Osteocyte (in vitro differentiated cells): ENCODE data around the gene DDX49. TPM values are rescaled to one million over a fixed set of nuclear protein-coding genes. Genes with fewer than 3 reads are reported as not detected.
"Not testable (repeated sequence)": the region's sequence is repeated elsewhere in the genome, so short reads cannot be mapped to it uniquely, and the experiment has no call there.

Source experiments
- DNase-seq: peaks from one replicate; pipeline ENCODE4 v3.0.0; 2021; ENCODE audit warnings: mixed read lengths; ENCODE audit not compliant: unreplicated experiment; ENCODE audit errors: extremely low spot score
- H3K27ac Mint-ChIP-seq: one replicate; pipeline ENCODE4 v1.8.0; 2021; ENCODE audit warnings: mild to moderate bottlenecking, mixed read lengths; ENCODE audit not compliant: unreplicated experiment
- H3K27me3 Mint-ChIP-seq: one replicate; pipeline ENCODE4 v1.8.0; 2021; ENCODE audit warnings: mixed read lengths; ENCODE audit not compliant: unreplicated experiment
- H3K36me3 Mint-ChIP-seq: one replicate; pipeline ENCODE4 v1.8.0; 2021; ENCODE audit warnings: mixed read lengths; ENCODE audit not compliant: unreplicated experiment
- H3K4me1 Mint-ChIP-seq: one replicate; pipeline ENCODE4 v1.8.0; 2021; ENCODE audit warnings: mixed read lengths; ENCODE audit not compliant: unreplicated experiment
- H3K4me3 Mint-ChIP-seq: one replicate; pipeline ENCODE4 v1.8.0; 2021; ENCODE audit warnings: mild to moderate bottlenecking, moderate library complexity, mixed read lengths; ENCODE audit not compliant: unreplicated experiment
- H3K9me3 Mint-ChIP-seq: one replicate; pipeline ENCODE4 v1.8.0; 2021; ENCODE audit warnings: mixed read lengths; ENCODE audit not compliant: unreplicated experiment
- CTCF ChIP-seq: fragments of 200-600 bp; sonication (generic); IDR thresholded peaks from 2 replicates; pipeline ENCODE4 v1.5.0; 2021; ENCODE audit warnings: antibody characterized with exemption, mild to moderate bottlenecking, moderate library complexity
- total RNA-seq: library from RNA; stranded (reverse); gene quantifications from 2 replicates; pipeline ENCODE4 v1.2.1, GENCODE V29; 2021

DDX49 gene
- total RNA-seq, 1 donor from 2014 or later = 59.7 TPM

DNA sequence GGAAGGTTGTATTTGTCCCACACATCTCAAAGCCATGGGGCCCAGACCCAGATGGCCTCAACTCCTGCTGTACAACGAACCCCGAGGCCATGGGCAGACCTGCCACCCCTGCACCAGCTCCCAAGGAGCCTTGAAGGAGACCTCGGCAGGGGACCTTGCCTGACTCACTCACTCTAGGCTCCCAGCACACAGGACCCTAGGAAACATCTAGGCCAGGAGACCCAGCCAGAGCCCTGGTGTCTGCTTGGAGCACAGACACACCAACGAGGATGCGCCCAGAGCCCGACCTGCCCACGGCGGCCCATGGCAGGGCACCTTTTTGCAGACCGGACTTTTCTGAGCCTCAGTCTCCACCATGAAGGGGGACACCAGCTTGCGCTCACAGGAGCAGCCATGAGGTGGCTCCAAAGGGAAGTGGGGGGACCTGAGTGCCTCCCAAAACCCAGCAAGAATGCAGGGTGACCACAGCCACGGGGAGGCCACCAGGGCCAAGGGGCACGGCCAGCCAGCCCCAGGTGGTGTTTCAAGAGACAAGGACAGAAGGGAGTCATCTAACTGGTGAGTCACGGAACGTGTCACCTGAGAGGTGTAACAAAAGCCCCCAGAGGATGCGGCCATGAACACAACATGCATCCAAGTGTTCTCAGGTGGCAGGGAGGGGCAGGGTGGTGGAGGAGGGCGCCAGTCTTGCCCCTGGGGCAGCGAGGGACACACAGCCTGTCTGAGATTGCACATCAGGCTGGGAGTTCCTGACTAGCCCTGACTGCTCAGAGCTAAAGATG is 18.6 kb upstream of the DDX49 start:
- Mint-ChIP-seq H3K9me3 (no peaks in the 10 kb centered on the region), H3K27me3 (no peaks in the 10 kb centered on the region), H3K27ac (no peak overlapping the region), H3K4me3 (no peak overlapping the region), H3K4me1 (peaks cover 3% of the 10 kb centered on the region), H3K36me3 (peaks cover 5% of the 10 kb centered on the region)
- no peak for DNase-seq
- no peak for TF ChIP-seq CTCF

GRCh38 chr19:18901491-18901890 is 18.0 kb upstream of the DDX49 start:
- Mint-ChIP-seq H3K9me3 (no peaks in the 10 kb centered on the region), H3K36me3 (peaks cover 5% of the 10 kb centered on the region), H3K4me3 (no peak overlapping the region)

DNA sequence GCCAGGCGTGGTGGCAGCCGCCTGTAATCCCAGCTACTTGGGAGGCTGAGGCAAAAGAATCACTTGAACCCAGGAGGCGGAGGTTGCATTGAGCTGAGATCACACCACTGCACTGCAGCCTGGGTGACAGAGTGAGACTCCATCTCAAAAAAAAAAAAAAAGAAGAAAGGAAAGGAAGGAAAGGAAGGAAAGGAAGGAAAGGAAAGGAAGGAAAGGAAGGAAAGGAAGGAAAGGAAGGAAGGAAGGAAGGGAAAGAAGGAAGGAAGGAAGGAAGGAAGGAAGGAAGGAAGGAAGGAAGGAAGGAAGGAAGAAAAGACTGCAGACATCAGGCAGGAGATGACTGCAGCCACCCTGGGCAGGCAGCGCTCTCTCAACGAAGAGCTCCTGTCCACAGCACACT is 17.0 kb upstream of the DDX49 start:
- not testable (repeated sequence) for H3K36me3 Mint-ChIP-seq, H3K27ac Mint-ChIP-seq, H3K4me1 Mint-ChIP-seq, DNase-seq, H3K9me3 Mint-ChIP-seq, H3K4me3 Mint-ChIP-seq, H3K27me3 Mint-ChIP-seq

More at GRCh38 chr19:18901491-18901890, 18.0 kb upstream of the DDX49 start:
- H3K27ac Mint-ChIP-seq = no peak overlapping the region
- DNase-seq = no peak
- peaks cover 2% of the 10 kb centered on the region for H3K4me1 Mint-ChIP-seq
- no peak for TF ChIP-seq CTCF
- no peaks in the 10 kb centered on the region for H3K27me3 Mint-ChIP-seq

DNA sequence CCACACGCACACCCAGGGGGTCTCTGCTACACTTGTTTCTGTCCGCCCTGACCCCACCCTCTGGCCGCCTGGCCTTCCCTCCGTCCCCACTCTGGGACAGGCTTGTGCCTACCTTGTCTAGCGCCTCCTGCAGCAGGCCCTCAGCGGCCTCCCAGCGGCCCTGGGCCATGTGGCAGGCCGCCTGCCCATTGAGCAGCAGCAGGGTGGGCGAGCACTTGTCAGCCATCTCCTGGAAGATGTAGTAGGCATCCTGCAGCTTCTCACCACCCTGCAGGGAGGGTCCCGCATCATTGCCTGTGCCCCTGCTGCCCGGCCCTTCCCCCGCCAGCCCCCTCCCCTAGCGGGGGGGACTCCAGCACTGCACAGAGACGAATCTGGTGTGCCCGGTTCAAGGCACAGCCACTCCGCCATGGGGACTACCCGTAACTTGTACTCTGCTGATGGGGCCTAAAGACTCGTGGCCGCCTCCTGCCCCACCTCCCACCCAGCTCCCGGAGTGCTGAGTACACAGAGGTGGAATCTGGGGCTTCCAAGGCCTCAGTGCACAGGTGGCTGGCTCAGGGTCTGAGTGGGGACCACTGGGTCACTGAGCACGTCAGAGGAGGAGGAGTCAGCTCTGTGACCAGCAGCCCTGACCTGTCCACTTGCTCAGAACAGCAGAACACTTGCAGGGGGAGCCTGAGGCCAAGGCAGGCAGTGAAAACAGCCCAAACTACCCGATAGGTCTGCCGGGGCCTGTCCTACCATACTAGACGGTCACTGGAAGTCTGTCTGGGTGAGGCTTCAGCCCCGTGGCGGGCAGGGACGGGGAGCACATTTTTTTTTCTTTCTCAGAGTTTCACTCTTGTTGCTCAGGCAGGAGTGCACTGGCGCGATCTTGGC is 16.1 kb upstream of the DDX49 start:
- Mint-ChIP-seq H3K4me3 (no peak overlapping the region), H3K27ac (no peak overlapping the region)

More for the DNA sequence above, 16.1 kb upstream of the DDX49 start:
- DNase-seq = no peak
- TF ChIP-seq CTCF = no peak
- Mint-ChIP-seq H3K9me3 (no peaks in the 10 kb centered on the region), H3K36me3 (peaks cover 5% of the 10 kb centered on the region), H3K27me3 (no peaks in the 10 kb centered on the region), H3K4me1 (no peaks in the 10 kb centered on the region)
